NCI-H1417 (cell line): Measurements from ENCODE around the gene HOXA7.

ENCODE experiments used
- DNase-seq, 3 experiments: peaks; one replicate each; lab custom pipeline; 2025; lab: John Stamatoyannopoulos, UW

HOXA7 gene

GRCh38 chr7:27182285-27182841 lies 25.9 kb upstream of the HOXA7 start:
- DNase-seq: no peak

- DNase-seq: no peak
Measured at GRCh38 chr7:27181795-27182275, 25.4 kb upstream of the HOXA7 start.

GRCh38 chr7:27180431-27181420 lies 24.3 kb upstream of the HOXA7 start:
- no peak for DNase-seq

- DNase-seq: peak in 1 of 3 experiments; percentile 19
Measured at GRCh38 chr7:27179503-27180430, 23.3 kb upstream of the HOXA7 start.

- no peak for DNase-seq
Measured at GRCh38 chr7:27179030-27179429, 22.6 kb upstream of the HOXA7 start.

GRCh38 chr7:27178366-27178765 lies 21.9 kb upstream of the HOXA7 start:
- DNase-seq: no peak

- no peak for DNase-seq
Measured at GRCh38 chr7:27177795-27178320, 21.4 kb upstream of the HOXA7 start.

DNA sequence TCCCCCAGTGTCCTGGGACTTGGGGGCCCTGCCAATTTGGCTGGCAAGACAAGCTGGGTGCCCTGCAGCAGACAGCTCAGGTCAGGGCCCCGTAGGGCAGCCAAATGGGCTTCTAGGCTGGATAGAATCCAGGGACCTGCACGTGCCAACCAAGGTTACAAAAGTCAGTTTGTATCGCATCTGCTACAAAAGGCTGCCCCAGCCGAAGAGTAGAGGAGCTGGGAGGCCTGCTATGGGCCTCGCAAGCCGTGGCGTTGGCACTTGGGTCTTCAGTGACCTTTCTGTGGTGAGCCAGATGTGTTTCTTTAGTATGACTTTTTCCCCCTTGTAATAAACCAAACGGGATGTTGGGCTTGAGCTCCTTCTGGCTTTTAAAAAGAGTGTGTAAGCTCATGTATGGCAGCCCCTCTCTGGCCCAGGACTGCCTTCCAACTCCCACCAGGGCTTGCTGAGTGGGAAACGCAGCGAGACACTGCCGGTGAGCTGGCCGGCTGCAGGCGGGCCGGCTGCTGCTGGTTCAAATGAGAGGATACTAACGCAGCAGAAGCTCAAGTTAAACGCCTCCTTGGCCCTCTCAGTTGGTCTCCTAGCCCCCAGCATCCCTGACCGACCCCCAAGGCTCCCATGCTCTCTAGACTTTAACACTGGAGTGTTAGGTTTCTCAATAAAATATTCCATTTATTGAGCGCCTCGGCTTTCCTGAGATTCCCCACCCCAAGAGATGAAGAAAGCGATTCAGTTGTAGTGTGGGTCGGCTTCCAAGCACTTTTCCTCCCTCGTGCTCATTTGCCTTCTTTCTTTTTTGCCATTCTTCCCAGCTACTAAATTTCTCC lies 20.7 kb upstream of the HOXA7 start:
- no peak for DNase-seq

- no peak for DNase-seq
Measured at GRCh38 chr7:27176524-27176845, 20.0 kb upstream of the HOXA7 start.

GRCh38 chr7:27175626-27176523 lies 19.4 kb upstream of the HOXA7 start:
- no peak for DNase-seq

GRCh38 chr7:27174874-27175625 lies 18.6 kb upstream of the HOXA7 start:
- DNase-seq: peak in 2 of 3 experiments; percentile 24 to 56

GRCh38 chr7:27173956-27174873 lies 17.7 kb upstream of the HOXA7 start, which contains the start of gene HOXA10:
HOXA10 (minus strand) TSS chr7:27174320; CDS start chr7:27174306, 14 bp downstream.
- peak; percentile 83 to 91 (median 84) for DNase-seq

DNA sequence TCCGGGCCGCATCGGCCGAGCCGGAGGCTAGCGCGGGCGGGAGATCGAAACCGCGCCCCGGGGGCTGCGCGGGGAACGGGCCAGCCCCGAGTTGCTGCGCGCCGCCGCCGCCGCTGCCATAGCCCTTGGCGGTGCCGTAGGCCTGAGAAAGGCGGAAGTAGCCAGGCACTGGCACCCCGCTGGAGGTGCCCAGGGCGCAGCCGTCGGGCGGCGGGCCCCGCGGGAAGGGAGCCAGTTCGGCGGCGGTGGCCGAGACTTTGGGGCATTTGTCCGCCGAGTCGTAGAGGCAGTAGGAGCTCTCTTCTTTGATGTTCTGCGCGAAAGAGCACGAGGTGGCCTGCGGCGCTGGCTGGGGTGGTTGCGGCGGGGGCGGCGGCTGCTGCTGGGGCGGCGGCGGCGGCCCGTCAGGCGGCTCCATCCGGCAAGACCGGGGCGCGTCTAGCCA lies 17.1 kb upstream of the HOXA7 start:
- DNase-seq: peak; percentile 27 to 96 (median 88)

- peak; percentile 42 to 96 (median 89) for DNase-seq
Measured at GRCh38 chr7:27172823-27173510, 16.5 kb upstream of the HOXA7 start.

DNA sequence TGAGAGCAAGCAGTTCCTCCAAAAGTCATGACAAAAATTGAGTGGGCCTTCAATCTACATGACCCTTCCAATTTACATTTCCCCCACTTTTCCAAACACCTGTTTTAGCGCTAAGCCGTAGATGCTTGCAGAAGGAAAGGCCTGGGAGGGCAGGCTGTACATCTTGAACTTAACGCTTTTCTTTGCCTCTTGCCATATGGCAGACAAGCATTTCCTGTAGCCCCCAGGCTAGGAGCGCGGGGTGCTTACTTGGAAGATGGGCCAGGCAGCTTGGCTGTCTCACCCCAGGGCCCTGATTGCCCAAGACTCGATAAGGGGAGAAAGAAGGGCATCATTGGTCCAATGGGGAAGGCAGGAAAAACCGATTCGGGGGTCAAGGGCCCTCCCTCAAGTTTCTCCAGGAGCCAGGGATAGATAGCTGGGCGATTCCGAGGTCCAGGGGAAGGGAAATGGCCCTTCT lies 15.9 kb upstream of the HOXA7 start:
- peak in 2 of 3 experiments; percentile 76 to 80 for DNase-seq

- peak; percentile 58 to 83 (median 74) for DNase-seq
Measured at GRCh38 chr7:27171637-27172314, 15.3 kb upstream of the HOXA7 start.

DNA sequence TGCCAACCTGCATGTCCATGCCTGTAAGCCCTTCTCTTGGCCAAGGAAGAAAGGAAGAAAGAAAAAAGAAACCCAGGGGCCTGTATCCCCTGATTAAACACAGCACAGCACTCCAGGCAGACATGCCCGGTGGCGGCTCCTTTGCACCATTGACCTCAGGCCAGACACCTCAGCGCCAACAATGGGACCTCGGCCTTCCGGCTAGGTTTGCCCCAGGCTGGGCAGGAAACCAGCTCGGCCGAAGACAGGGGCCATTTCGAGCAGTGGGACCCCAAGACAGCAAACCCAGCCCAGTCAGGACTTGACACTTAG lies 14.8 kb upstream of the HOXA7 start:
- peak; percentile 53 to 70 (median 55) for DNase-seq
